ENCODE data around the gene PTPN22.

The PTPN22 gene

DNA sequence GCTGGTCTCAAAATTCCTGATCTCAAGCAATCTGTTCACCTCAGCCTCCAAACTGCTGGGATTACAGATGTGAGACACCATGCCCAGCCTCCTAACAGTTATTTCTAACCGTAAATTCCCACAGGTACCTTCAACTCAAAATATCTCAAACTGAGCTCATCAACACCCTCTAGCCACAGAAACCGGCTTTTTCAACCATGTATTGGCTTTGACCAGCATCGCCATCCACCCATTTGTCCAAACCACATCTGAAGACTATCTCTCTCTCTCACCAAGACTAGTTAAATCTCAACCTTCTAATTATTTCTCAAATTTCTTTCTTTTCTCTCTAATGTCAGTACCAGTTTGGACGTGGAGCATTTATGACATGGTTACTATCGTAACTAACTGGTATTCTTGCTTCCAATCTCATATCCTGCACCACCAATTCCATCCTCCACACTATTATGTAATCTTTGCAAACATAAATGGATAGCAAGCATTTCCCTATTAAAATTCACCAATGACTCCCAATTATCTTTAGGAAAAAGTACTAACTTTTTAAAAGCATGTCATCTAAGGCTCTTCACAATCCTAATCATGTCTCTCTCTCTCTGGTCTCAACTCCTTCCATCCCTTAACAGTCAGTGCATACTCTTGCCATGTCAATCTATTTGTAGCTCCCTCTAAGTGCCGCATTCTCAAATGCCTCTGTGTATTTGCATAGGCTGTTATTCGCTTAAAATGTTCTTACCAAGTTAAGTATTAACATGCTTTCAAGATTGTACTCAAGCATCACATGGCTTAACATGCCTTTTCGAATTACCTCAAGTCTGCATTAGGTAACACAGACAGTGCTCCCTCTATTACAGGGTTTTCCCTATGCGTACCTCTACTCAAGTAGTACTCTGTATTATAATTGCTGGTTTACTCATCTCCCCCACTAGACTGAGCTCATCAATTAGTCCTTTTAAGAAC lies 77.4 kb downstream of the PTPN22 start:
- no peak for DNase-seq

DNA sequence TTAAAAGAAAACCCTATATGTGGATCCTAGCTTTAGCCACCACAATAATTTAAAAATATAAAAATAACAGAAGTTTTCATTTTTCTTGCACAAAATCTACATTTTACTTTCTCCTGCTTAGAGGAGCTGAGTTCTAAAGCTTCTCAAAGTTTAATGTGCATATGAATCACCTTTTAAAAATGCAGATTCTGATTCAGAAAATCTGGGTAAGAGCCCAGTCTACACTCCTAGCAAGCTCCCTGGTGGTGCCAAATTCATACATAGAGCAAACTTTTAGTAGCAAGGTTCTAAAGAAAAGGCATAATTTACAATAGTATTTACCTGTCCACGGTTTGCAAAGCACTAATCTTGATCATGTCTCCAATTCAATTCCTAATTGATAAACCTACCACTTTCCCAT lies 78.5 kb downstream of the PTPN22 start:
- DNase-seq = no peak

DNA sequence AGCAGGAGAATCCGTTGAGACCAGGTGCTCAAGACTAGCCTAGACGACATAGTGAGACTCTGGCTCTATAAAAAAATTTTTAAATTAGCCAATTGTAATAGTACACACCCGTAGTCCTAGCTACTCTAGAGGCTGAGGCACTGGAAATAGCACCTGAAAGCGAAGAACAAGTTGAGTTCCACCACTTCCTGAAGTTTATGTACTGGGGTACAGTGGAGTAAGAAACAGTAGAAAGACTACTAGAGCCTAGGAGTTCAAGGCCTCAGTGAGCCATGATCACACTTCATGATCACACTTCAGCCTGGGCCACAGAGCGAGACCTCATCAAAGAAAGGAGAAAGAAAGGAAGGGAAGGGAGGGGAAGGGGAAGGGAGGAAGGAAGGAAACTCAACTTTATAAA lies 79.0 kb downstream of the PTPN22 start:
- DNase-seq = no peak

DNA sequence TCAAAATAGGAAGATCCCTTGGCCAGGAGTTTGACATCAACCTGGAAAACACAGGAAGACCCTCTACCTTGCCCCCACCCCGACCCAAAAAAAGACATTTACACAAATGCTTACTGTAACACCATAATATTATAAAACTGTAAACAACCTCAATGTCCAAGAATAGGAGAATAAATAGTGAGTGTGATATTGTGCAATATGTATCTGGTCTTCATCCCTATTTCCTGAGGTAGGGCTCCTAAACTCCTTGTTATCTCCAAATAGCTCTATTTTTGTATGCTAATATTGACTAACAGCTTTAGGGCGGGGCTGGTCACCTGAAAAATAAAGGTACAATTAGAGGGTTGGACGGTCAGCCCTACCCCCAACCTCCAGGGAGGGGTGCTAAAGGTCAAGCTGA lies 82.7 kb downstream of the PTPN22 start:
- DNase-seq = no peak

DNA sequence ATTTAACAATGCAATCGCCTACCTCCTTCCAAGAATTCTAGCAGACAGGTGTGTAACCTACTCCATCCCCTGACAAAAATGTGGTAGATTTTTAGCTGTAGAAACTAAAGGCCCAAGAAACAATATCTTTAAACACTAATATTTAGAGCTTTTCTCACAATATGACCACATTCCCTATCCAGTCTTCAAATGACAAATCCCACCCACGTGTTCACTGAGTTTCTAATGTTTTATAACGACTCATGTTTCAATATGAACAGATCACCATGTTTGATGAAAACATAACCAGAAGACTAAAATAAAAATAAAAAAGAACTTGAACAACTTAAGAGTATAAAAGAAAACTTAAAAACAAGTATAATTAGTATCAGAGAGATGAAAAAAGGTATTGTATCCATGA lies 83.8 kb downstream of the PTPN22 start:
- DNase-seq = no peak

DNA sequence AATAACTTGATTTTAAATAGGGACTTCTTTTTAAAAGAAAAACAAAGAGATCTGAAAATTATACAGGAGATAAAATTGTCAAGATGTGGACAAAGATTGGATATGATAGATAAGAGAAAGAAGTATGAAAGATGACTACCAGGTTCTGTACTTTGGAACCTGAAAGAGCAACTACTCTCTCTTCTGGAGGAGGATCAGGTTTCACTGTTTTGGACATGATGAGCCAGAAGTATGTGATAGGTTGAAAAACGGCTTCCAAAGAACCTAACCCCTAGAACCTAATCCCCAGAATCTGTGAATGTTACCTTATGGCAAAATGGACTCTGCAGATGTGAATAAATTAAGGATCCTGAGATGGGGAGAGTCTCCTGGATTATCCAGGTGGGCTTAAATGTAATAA lies 85.4 kb downstream of the PTPN22 start:
- DNase-seq = no peak

DNA sequence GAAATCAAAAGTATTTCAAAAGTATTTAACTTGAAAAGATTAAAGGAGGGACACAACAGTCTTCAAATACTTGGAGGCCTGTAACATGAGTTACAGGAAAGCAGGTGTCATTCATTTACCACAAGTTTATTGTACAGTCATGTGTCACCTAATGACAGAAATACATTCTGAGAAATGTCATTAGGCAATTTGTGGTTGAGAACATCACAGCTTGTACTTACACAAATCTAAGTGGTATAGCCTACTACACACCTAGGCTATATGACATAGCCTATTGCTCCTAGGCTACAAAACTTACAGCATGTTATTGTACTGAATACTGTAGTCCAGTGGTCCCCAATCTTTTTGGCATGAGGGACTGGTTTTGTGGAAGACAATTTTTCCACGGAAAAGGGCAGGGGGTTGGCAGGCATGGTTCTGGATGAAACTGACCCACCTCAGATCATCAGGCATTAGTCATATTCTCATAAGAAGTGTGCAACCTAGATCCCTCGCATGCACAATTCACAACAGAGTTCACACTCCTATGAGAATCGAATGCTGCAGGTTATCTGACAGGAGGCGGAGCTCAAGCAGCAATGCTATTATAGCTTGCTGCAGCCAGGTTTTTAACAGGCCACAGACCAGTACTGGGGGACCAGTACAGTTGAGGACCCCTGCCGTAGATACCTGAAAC lies 87.3 kb downstream of the PTPN22 start:
- DNase-seq = peak; percentile 27

DNA sequence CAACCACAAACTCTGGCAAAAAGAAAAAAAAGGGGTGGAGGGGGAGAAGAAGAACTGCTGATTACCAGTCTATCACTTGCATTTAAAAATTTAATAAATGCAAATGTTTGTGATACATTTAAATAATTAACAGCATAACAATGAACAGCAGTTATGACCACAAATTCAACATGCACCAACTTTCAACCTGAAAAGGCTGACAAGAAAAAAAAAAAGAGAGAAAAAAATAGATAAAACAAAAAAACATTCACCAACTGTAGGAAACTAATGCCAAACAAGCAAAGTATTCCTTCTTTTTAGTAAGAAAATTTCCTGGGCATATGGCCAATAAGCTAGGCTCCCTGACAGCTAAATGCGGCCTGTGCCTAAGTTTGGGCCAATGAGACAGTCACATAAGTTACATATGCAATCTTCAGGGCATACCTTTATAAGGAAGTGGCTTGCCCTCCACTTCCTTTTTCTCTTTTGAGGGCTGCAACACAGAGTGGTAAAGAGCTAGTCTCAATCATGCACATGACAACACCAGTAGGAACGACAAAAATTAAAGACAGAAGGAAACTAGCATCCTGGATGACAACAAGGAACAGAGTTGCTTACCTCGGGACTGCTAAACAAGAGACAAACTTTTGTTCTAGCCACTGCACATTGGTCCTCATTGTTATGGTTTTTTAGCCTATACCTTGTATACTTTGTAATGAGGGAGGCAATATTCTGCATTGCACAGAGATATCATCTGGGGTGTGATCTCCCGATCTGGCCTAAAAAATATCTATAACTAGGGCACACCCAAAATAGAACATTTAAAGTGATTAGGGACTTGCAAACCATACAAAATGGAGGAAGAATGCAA lies 88.0 kb downstream of the PTPN22 start:
- DNase-seq = peak; percentile 32

DNA sequence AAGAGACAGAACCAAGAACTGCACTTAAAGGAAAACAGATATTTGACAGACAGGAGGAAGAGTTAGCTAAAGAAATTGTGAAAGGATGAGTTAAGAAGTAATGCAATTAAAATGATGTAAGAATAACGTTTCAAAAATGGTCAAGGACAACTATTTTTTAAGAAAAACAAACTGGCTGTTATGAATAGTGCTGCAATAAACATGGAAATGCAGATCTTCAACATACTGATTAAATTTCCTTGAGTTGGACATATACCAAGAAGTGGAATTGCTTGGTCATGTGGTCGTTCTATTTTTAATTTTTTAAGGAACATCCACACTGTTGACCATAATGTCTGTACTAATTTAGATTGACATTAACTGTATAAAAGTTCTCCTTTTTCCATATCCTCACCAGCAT lies 89.1 kb downstream of the PTPN22 start:
- no peak for DNase-seq

DNA sequence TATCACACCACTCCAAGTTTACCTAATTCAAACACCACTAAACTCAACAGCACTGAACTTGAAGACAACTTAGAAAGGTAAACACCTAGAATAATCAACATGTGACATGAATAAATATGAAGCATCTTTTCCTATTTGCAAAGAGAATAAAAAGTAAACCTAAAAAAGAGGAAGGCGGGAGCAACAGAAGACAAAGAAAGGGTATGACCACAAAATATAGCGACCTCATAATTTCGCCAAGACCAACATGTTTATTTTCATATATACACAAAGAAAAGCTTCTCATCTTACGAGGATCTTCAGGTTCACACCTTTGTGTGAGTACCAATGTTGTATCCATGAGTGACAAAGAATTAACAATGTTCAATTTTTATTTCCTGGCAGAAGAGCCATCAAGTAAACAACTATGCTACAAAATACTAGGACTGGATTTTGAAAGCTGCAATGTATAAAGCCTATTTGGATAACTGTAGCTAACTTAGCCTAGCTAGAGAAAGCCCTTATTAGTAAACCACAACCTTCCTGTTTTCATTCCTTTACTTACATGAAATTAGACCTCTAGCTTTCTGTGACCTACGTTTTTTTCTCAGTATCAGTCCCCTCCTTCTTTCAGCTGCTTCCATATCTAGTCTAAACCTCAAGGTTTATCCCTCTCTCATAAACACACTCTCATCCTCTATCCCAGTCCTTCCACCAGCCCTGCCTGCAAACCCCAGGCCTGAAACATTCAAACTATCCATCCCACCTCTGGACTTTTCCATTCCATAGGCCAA lies 91.0 kb downstream of the PTPN22 start:
- DNase-seq = no peak

DNA sequence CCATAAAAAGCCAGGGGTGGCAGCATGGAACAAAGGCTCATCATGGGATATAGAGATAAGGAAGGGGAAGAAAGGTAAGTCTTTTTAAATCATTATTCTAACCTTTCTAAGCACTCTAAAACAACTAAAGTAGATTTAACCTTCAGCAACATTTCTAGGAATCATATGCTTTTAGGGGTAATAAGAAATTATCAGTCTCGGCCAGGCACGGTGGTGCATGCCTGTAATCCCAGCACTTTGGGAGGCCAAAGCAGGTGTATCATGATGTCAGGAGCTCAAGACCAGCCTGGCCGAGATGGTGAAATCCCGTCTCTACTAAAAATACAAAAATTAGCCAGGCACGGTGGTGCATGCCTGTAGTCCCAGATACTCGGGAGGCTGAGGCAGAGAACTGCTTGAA lies 92.0 kb downstream of the PTPN22 start:
- DNase-seq = no peak

DNA sequence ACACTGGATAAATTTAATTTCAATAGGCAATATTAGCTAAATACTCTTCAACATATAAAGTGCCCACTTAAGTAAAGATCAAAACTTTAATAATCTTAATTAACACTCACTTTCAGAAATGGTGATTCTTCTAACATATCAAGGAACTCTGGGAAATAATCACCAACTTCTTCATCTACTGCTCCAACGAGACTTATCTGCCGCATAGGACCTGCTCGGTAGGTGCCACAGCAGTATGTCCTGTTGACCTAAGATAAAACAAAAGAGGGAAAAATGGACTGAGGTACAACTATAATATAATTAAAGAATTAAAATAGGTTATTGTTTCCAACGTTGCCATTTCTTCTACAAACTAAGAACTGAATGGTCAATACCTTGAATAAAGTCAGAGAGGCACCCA lies 94.0 kb downstream of the PTPN22 start:
- no peak for DNase-seq

DNA sequence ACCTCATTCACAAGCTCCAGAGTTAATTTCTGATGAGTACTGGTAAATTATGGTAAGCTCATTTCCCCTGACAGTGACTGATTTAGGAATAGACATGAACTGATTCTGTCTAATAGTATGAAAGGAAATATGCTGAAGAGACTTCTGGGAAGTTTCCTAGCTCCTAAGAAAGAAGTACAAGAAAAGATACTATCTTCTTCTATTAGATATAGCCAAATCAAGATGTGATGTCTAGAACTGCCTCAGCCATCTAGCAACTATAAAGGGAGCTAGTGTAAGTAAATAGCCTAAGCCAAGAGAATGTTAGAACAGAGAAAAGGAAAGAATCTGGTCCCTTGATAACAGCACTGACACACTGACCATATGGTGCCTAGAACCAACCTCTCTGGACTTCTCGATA lies 101.5 kb downstream of the PTPN22 start:
- no peak for DNase-seq

DNA sequence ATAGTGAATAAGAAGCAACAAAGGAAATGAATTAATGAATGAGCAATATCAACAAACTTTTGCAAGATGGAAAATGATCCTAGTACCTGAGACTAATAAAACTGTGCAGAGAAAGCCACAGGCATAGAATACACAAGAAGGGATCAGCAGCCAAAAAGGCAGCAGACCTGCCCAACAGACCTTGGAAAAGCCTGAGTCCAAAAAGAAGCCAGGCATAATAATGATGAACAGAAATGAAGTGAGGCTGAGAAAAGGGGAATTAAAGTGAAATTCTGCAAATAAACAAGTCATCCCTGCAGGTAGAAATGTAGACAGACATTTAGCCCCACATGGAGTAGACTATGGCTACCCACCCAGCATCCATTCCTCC lies 101.9 kb downstream of the PTPN22 start:
- no peak for DNase-seq

DNA sequence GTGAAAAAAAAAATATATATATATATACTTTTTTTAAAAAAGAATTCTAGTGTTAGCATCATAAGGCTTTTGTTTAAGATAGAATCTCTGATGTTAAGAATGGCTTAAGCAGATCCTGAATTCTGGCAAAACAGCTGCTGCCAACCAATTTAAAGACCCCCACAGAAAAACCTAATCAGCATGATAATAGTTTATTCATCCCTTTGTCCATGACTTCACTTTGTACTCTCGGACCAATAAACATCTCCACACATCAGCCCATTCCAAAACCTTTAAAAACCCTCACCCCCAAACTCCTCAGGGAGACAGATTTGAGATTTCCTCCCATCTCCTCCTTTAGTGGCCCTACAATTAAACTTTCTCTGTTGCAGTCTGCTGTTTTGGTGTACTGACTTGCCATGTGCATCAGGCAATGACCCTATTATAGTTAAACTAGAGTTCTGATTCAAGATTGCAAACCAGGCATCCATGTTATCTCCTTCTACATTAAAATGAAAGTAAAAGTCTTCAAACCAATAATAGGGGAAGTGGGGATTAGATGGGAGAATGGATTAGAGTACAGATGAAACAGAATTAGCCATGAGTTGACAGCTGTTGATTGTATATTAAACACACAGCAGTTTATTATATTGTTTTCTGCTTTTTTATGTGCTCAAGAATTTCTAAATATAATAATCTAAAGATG lies 102.5 kb downstream of the PTPN22 start:
- no peak for DNase-seq

DNA sequence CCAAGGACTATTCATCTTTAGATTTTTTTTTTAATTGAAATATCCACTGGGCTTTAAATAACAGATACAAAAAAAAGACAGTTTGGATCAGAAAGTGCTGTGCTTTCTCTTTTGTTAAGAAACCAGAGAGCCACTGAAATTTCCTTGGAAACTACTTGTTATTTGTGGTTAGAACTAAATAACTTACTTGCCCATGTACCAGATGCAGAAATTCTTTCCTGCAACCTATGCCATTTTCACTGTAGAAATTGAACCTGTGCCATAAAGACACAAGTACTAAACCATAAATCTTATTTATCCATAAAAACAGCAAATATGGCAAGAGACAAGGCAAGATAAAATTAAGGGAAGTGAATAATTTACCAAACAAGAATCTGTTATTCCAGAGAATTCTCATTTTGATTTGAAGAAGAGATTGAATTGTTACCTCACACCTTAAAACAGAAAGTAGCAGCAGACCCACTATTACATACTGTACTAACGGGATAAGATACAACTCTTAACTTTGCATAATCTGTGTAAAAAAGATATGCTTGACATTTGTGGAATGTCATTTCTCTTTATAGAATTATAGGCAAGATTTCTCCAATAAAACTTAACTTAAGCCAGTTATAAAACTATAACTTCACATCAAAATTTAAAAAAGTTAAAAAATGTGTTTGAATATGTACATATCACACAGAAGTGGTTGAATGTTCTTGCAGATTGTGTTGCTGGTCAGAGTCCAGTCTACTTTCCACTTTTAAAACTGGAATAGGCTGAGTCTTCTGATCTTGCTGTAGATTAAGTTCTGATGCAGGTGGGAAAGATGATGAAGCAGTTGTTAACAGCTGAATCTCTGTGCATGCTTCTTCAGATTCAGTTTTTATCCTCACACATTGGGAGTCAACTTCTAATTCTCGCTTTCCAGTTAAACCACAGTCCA lies 105.9 kb downstream of the PTPN22 start:
- DNase-seq = no peak
